ENCODE results near the gene ASAP2.

ASAP2 gene

GRCh38 chr2:9315280-9315847, 108.8 kb downstream of the ASAP2 start:
- TF ChIP-seq SIN3A (IDR thresholded peaks at IDR 0.05; ENCODE audit: borderline replicate concordance, insufficient read depth, low read length) = no peak
- no peak for TF ChIP-seq TAF1 (IDR thresholded peaks at IDR 0.05; ENCODE audit: borderline replicate concordance, insufficient read depth, low read length)
- TF ChIP-seq FOXP2 (optimal IDR thresholded peaks at IDR 0.05; ENCODE audit: borderline replicate concordance, extremely low read depth, extremely low read length, insufficient read depth) = no peak
- no peak for TF ChIP-seq POLR2AphosphoS5 (IDR thresholded peaks at IDR 0.05; ENCODE audit: low read depth, low read length)
- TF ChIP-seq, protein P1, sequence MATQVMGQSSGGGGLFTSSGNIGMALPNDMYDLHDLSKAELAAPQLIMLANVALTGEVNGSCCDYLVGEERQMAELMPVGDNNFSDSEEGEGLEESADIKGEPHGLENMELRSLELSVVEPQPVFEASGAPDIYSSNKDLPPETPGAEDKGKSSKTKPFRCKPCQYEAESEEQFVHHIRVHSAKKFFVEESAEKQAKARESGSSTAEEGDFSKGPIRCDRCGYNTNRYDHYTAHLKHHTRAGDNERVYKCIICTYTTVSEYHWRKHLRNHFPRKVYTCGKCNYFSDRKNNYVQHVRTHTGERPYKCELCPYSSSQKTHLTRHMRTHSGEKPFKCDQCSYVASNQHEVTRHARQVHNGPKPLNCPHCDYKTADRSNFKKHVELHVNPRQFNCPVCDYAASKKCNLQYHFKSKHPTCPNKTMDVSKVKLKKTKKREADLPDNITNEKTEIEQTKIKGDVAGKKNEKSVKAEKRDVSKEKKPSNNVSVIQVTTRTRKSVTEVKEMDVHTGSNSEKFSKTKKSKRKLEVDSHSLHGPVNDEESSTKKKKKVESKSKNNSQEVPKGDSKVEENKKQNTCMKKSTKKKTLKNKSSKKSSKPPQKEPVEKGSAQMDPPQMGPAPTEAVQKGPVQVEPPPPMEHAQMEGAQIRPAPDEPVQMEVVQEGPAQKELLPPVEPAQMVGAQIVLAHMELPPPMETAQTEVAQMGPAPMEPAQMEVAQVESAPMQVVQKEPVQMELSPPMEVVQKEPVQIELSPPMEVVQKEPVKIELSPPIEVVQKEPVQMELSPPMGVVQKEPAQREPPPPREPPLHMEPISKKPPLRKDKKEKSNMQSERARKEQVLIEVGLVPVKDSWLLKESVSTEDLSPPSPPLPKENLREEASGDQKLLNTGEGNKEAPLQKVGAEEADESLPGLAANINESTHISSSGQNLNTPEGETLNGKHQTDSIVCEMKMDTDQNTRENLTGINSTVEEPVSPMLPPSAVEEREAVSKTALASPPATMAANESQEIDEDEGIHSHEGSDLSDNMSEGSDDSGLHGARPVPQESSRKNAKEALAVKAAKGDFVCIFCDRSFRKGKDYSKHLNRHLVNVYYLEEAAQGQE (IDR thresholded peaks at IDR 0.05; ENCODE audit: insufficient read depth in 1 of 2, low read depth in 2 of 2, low read length in 2 of 2) = no peak

GRCh38 chr2:9317559-9317958, 110.9 kb downstream of the ASAP2 start:
- TF ChIP-seq FOXP2 (optimal IDR thresholded peaks at IDR 0.05; ENCODE audit: borderline replicate concordance, extremely low read depth, extremely low read length, insufficient read depth) (no peak), TAF1 (IDR thresholded peaks at IDR 0.05; ENCODE audit: borderline replicate concordance, insufficient read depth, low read length) (no peak), SIN3A (IDR thresholded peaks at IDR 0.05; ENCODE audit: borderline replicate concordance, insufficient read depth, low read length) (no peak), POLR2AphosphoS5 (IDR thresholded peaks at IDR 0.05; ENCODE audit: low read depth, low read length) (no peak)
- TF ChIP-seq, protein P1 (IDR thresholded peaks at IDR 0.05; ENCODE audit: insufficient read depth in 1 of 2, low read depth in 2 of 2, low read length in 2 of 2) = no peak

- TF ChIP-seq TAF1 (IDR thresholded peaks at IDR 0.05; ENCODE audit: borderline replicate concordance, insufficient read depth, low read length) = no peak
- no peak for TF ChIP-seq SIN3A (IDR thresholded peaks at IDR 0.05; ENCODE audit: borderline replicate concordance, insufficient read depth, low read length)
- no peak for TF ChIP-seq POLR2AphosphoS5 (IDR thresholded peaks at IDR 0.05; ENCODE audit: low read depth, low read length)
- TF ChIP-seq, protein P1 (IDR thresholded peaks at IDR 0.05; ENCODE audit: insufficient read depth in 1 of 2, low read depth in 2 of 2, low read length in 2 of 2) = no peak
- TF ChIP-seq FOXP2 (optimal IDR thresholded peaks at IDR 0.05; ENCODE audit: borderline replicate concordance, extremely low read depth, extremely low read length, insufficient read depth) = no peak
These were observed 112.1 kb downstream of the ASAP2 start for GRCh38 chr2:9318461-9319337.

DNA sequence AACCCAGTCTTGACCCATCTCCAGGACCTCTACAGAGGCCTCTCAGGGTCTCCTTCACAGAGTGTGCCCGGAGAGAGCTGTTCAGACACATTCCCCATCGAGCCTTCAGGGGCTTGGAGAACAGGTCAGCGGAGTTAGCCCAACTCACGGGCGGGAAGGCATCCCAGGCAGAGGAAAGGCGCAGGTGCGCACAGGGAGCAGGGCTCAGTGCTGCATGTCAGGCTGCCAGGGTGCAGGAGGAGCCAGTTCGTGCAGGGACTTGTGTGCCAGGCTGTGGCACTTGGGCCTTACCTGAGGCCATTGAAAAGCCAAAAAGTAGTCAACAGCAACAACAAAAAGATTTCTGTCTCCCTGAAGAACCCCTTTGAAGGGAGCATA, 112.7 kb downstream of the ASAP2 start:
- no peak for TF ChIP-seq TAF1 (IDR thresholded peaks at IDR 0.05; ENCODE audit: borderline replicate concordance, insufficient read depth, low read length)
- TF ChIP-seq FOXP2 (optimal IDR thresholded peaks at IDR 0.05; ENCODE audit: borderline replicate concordance, extremely low read depth, extremely low read length, insufficient read depth) = no peak
- no peak for TF ChIP-seq POLR2AphosphoS5 (IDR thresholded peaks at IDR 0.05; ENCODE audit: low read depth, low read length)
- no peak for TF ChIP-seq SIN3A (IDR thresholded peaks at IDR 0.05; ENCODE audit: borderline replicate concordance, insufficient read depth, low read length)
- TF ChIP-seq, protein P1 (IDR thresholded peaks at IDR 0.05; ENCODE audit: insufficient read depth in 1 of 2, low read depth in 2 of 2, low read length in 2 of 2) = no peak

All from PFSK-1 (cell line).